Measurements from ENCODE around the gene ZNF497. TPM values are rescaled to one million over a fixed set of nuclear protein-coding genes. Genes with fewer than 3 reads are reported as not detected.
A peak's percentile ranks its signal among the peaks of the same experiment; 100 is the strongest.

Gene ZNF497
- total and polyA plus RNA-seq, 2 of the 13 experiments (the other 11 are each of a cell fraction or from before 2014, with no cell fraction given) = 1.5 to 1.9 TPM

- TF ChIP-seq PPARG (CRISPR knock-in tag; conservative IDR thresholded peaks at IDR 0.05) (no peak), PAWR (CRISPR knock-in tag; IDR thresholded peaks at IDR 0.05; ENCODE audit: borderline replicate concordance) (0 out of 2 replicates have a peak, but pooled peaks have one; percentile 61), ELF3 (CRISPR knock-in tag; IDR thresholded peaks at IDR 0.05) (peak; percentile 46), ZNF333 (CRISPR knock-in tag; IDR thresholded peaks at IDR 0.05; ENCODE audit: borderline replicate concordance) (peak; percentile 77; the same call in 1 of the 2 replicates), CBX5 (CRISPR knock-in tag; IDR thresholded peaks at IDR 0.05; ENCODE audit: borderline replicate concordance) (no peak), ZBED4 (CRISPR knock-in tag; IDR thresholded peaks at IDR 0.05; ENCODE audit: borderline replicate concordance) (no peak), ZSCAN20 (CRISPR knock-in tag; IDR thresholded peaks at IDR 0.05; ENCODE audit: borderline replicate concordance) (0 out of 2 replicates have a peak, but pooled peaks have one; percentile 10), ZNF224 (CRISPR knock-in tag; IDR thresholded peaks at IDR 0.05) (peak; percentile 35; the same call in 1 of the 2 replicates), ZNF574 (CRISPR knock-in tag; IDR thresholded peaks at IDR 0.05) (peak; percentile 88), SAFB2 (CRISPR knock-in tag; IDR thresholded peaks at IDR 0.05; ENCODE audit: borderline replicate concordance, low read depth) (peak; percentile 68; the same call in 1 of the 2 replicates), ZNF326 (CRISPR knock-in tag; IDR thresholded peaks at IDR 0.05; ENCODE audit: borderline replicate concordance) (no peak)
- TF ChIP-seq, protein P1, sequence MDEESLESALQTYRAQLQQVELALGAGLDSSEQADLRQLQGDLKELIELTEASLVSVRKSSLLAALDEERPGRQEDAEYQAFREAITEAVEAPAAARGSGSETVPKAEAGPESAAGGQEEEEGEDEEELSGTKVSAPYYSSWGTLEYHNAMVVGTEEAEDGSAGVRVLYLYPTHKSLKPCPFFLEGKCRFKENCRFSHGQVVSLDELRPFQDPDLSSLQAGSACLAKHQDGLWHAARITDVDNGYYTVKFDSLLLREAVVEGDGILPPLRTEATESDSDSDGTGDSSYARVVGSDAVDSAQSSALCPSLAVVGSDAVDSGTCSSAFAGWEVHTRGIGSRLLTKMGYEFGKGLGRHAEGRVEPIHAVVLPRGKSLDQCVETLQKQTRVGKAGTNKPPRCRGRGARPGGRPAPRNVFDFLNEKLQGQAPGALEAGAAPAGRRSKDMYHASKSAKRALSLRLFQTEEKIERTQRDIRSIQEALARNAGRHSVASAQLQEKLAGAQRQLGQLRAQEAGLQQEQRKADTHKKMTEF (CRISPR knock-in tag; IDR thresholded peaks at IDR 0.05) = peak; percentile 13
- TF ChIP-seq, protein P2, sequence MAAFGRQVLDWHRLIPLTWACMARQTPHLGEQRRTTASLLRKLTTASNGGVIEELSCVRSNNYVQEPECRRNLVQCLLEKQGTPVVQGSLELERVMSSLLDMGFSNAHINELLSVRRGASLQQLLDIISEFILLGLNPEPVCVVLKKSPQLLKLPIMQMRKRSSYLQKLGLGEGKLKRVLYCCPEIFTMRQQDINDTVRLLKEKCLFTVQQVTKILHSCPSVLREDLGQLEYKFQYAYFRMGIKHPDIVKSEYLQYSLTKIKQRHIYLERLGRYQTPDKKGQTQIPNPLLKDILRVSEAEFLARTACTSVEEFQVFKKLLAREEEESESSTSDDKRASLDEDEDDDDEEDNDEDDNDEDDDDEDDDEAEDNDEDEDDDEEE (CRISPR knock-in tag; IDR thresholded peaks at IDR 0.05) = peak; percentile 49; the same call in 1 of the 2 replicates
These were observed 45.8 kb upstream of the ZNF497 start, which contains the start of gene ZNF584 (continued) for GRCh38 chr19:58408152-58409009.
